NB4 (cell line): ENCODE data around the gene KDSR.

Experiments used
- DNase-seq: peaks from one replicate; pipeline ENCODE4 v3.0.0; 2010; ENCODE audit warnings: low read depth
- H3K4me3 ChIP-seq: one replicate; pipeline ENCODE4 v1.5.1; 2011; ENCODE audit warnings: mild to moderate bottlenecking, low read depth, low read length, moderate library complexity
- MYC ChIP-seq: IDR thresholded peaks from 2 replicates; pipeline ENCODE4 v1.6.1; 2011; ENCODE audit warnings: low read depth, low read length
- POLR2A ChIP-seq: IDR thresholded peaks from 2 replicates; pipeline ENCODE4 v1.6.1; 2011; ENCODE audit warnings: mild to moderate bottlenecking; ENCODE audit not compliant: insufficient read length; ENCODE audit errors: extremely low read depth
- TF ChIP-seq, protein P1 (sequence below): IDR thresholded peaks from one replicate; pipeline ENCODE4 v1.5.1; 2012; ENCODE audit warnings: low read depth, low read length
- TF ChIP-seq, protein P2 (sequence below): IDR thresholded peaks from 2 replicates; pipeline ENCODE4 v1.6.1; 2011; ENCODE audit warnings: low read depth, low read length

KDSR gene

DNA sequence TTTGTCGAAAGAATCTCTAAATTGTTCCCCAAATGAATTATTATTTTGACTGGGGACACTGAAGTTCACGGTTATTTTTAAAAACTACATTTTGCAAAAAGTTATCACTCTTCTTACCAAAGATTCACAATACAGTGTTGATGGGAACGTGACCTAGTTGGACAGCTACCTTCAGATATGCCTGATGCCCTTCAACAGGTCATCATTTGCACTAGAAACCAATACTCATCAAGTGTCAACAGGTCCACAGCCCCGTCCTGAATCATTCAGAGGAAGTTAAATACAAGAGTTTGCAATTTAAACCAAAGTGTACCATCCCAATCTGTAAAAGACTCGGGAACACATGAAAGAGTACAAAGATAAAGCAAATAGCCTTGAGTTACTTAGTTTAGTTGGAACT lies 75.7 kb downstream of the KDSR start:
- DNase-seq = no peak
- TF ChIP-seq MYC (no peak), POLR2A (no peak)
- TF ChIP-seq, protein P1, sequence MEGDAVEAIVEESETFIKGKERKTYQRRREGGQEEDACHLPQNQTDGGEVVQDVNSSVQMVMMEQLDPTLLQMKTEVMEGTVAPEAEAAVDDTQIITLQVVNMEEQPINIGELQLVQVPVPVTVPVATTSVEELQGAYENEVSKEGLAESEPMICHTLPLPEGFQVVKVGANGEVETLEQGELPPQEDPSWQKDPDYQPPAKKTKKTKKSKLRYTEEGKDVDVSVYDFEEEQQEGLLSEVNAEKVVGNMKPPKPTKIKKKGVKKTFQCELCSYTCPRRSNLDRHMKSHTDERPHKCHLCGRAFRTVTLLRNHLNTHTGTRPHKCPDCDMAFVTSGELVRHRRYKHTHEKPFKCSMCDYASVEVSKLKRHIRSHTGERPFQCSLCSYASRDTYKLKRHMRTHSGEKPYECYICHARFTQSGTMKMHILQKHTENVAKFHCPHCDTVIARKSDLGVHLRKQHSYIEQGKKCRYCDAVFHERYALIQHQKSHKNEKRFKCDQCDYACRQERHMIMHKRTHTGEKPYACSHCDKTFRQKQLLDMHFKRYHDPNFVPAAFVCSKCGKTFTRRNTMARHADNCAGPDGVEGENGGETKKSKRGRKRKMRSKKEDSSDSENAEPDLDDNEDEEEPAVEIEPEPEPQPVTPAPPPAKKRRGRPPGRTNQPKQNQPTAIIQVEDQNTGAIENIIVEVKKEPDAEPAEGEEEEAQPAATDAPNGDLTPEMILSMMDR = no peak
- TF ChIP-seq, protein P2, sequence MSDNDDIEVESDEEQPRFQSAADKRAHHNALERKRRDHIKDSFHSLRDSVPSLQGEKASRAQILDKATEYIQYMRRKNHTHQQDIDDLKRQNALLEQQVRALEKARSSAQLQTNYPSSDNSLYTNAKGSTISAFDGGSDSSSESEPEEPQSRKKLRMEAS = no peak
- H3K4me3 ChIP-seq = no peak overlapping the region

DNA sequence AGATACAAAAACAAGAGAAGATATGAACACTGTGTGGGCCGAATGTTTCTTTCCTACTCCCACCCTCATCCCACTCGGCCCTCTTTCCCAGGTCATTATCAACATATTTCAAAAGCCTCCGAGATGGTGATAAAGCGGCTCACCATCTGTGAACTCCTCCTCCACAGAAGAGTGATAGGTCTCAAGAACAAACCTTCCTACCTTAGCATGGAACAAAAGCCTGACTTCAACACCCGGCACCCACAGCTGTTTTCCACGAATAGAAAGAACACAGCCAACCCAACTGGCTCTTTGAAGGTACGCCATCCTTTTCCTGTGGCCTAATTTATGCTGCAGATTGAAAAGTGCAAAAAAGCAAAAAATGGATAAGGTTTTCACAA lies 76.2 kb downstream of the KDSR start:
- no peak overlapping the region for H3K4me3 ChIP-seq
- TF ChIP-seq, protein P1 = no peak
- TF ChIP-seq POLR2A (no peak), MYC (no peak)
- TF ChIP-seq, protein P2 = no peak
- no peak for DNase-seq

DNA sequence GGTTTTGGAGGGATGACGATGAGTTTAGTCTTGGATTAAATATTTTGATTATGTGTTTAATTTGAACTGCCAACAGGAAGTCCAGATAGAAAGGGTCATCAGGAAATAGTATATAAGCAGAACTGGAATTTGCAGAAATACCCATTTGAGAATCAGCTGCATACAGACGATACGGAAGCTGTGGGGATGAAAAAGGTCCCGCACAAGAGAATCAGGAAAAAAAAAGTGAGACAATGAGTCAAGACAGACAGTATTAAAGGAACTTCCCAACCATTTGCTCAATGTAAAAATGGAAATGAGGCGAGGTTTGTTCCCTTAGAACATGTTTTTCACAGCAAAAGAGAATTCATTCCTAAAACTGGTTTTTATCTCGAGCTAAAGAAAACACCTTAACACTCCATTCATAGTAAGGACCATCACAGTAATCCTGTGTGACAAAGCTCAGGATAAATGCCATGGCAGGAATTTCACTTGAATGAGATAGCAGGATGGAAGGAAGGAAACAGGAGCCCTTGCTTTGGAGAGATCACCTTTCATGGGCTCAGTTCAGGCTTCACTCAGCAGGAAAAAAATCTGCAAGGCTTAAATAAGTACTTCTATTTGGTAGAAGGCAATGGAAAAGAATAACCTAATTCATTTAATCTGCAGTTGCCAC lies 76.7 kb downstream of the KDSR start:
- H3K4me3 ChIP-seq = no peak overlapping the region
- TF ChIP-seq, protein P1 = no peak
- TF ChIP-seq, protein P2 = no peak
- TF ChIP-seq POLR2A (no peak), MYC (no peak)
- DNase-seq = no peak

DNA sequence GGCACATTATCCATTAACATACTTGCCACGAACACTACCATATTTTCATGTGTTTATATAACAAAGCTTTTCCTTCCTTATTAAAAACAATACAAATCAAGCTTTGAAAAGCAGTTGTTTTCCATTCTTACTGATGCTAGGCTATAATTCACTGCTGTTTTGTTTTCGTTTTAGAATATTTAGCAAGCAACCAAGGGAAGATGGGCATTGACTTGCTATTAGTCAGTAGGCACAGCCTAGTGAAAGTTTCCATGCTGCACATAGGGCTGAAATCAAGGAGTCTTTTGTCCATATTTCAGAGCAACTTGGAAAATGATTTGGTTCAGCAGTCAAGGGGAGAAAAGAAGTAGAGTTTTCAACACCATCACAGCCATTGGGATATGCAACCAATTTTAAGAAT lies 78.7 kb downstream of the KDSR start:
- H3K4me3 ChIP-seq = no peak overlapping the region
- TF ChIP-seq MYC = no peak
- no peak for TF ChIP-seq POLR2A
- TF ChIP-seq, protein P1 = no peak
- TF ChIP-seq, protein P2 = no peak
- DNase-seq = no peak

DNA sequence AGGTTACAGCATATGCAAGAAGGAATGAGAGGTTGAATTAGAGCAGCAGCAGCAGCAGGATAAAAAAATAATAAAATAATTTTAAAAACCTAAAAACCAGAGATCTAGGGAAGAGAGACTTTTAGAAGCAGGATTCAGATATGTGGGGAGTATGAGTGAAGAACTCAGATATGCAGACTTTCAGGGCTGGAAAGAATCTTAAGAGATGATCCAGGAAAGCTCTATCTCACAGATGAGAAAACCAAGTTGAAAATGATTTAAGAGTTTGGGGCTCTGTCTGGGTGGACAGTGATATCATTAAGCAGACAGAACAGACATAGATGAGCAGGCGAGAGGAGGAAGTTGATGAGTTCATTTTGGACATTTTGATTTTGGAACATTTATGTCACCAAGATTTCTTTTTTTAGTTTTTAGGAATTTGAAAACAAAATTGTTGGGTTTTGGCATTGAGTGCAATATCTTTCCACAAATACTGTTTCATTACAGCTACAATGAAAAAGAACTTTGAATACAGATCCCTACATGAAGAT lies 79.2 kb downstream of the KDSR start:
- no peak overlapping the region for H3K4me3 ChIP-seq
- TF ChIP-seq MYC (no peak), POLR2A (no peak)
- TF ChIP-seq, protein P2 = no peak
- TF ChIP-seq, protein P1 = no peak

DNA sequence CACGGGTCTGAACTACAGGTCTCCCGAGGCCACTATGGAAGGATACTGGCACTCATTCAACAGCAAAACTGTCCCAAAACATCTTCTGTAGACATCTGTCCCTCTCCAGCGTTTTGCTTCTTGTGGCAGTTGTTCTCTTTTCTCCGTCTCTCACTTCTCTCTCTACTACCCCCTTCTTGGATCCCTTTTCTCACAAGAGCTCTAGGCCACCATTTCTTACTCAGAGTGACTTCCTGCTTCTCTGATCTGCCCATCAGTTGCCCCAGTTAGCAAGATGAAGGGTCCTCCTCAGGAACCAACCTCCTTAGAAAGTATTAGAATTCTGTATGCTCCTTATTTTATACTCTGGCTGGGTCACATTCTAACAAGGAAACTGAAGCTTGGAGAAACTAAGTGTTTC lies 80.1 kb downstream of the KDSR start:
- H3K4me3 ChIP-seq = no peak overlapping the region
- TF ChIP-seq, protein P1 = no peak
- TF ChIP-seq, protein P2 = no peak
- TF ChIP-seq MYC (no peak), POLR2A (no peak)
- DNase-seq = no peak

More for the DNA sequence above, 79.2 kb downstream of the KDSR start:
- DNase-seq = no peak
